Endothelial cell of umbilical vein (primary cell): ENCODE data around the gene HLA-DQA1. TPM values are rescaled to one million over a fixed set of nuclear protein-coding genes. Genes with fewer than 3 reads are reported as not detected.

Experiments used
- BruUV-seq: library from RNA; stranded (reverse); fragments of 400-500 nt; replicated peaks from 2 replicates; lab custom pipeline; 2021; lab: Mats Ljungman, UMichigan
- CTCF ChIA-PET: fragments of 300-600, 350-600 bp; sonication (Branson Sonifier 250); formaldehyde crosslinking; loops from one replicate; lab custom pipeline; 2021; ENCODE audit warnings: antibody characterized with exemption, inconsistent platforms; lab: Charles Lee
- POLR2A ChIA-PET: fragments of 300-600, 350-600 bp; sonication (Branson Sonifier 250); formaldehyde crosslinking; loops from one replicate; lab custom pipeline; 2021; ENCODE audit warnings: antibody characterized with exemption, inconsistent platforms; lab: Charles Lee
- DNase-seq: peaks from one replicate; pipeline ENCODE4 v3.0.0-alpha.2; 2011; ENCODE audit warnings: low read depth, low spot score
- FAIRE-seq: peaks from 2 replicates; lab custom pipeline; 2011; peaks lifted over from hg19 to GRCh38; lab: Jason Lieb, UNC
- H2AFZ ChIP-seq: 2 replicates; pipeline ENCODE4 v1.6.0; 2012; ENCODE audit warnings: low read depth, low read length, control low read depth, inconsistent platforms
- H3K27ac ChIP-seq: 2 replicates; pipeline ENCODE4 v1.5.1; 2011; ENCODE audit warnings: low read depth, mild to moderate bottlenecking, control low read depth, low read length, moderate library complexity; ENCODE audit not compliant: insufficient read depth
- H3K27me3 ChIP-seq, 2 experiments: 2 replicates each; pipeline versions ENCODE4 v1.6.0 to v1.6.1; 2011; ENCODE audit warnings: low read length in 2 of 2, mixed read lengths in 1 of 2; ENCODE audit not compliant: control insufficient read depth in 2 of 2, insufficient read depth in 2 of 2
- H3K36me3 ChIP-seq, 2 experiments: 2 replicates in 1 of 2; 3 replicates in 1 of 2; pipeline ENCODE4 v1.5.1; 2011; ENCODE audit warnings: low read length in 2 of 2, mild to moderate bottlenecking in 1 of 2, moderate library complexity in 1 of 2; ENCODE audit not compliant: control insufficient read depth in 2 of 2, insufficient read depth in 2 of 2; ENCODE audit errors: extremely low read depth in 1 of 2
- H3K4me1 ChIP-seq: 3 replicates; pipeline ENCODE4 v1.5.1; 2011; ENCODE audit warnings: mild to moderate bottlenecking, low read length; ENCODE audit not compliant: control insufficient read depth, insufficient read depth; ENCODE audit errors: extremely low read depth
- H3K4me2 ChIP-seq: 2 replicates; pipeline ENCODE4 v1.6.1; 2011; ENCODE audit warnings: low read length, control low read depth, mixed read lengths; ENCODE audit not compliant: insufficient read depth
- H3K4me3 ChIP-seq, 3 experiments: fragments of 200-600 bp in 1 of 3; sonication (generic), shearing (Covaris generic) in 1 of 3; replicated peaks in 1 of 3; 2 replicates each; pipeline ENCODE4 v1.5.1; 2011 to 2016; ENCODE audit warnings: control low read depth in 3 of 3, low read length in 3 of 3, mild to moderate bottlenecking in 2 of 3, inconsistent platforms in 1 of 3, low read depth in 1 of 3, moderate library complexity in 1 of 3; ENCODE audit not compliant: insufficient read depth in 1 of 3
- H3K79me2 ChIP-seq: 2 replicates; pipeline ENCODE4 v1.6.0; 2012; ENCODE audit warnings: low read length, inconsistent platforms; ENCODE audit not compliant: control insufficient read depth, insufficient read depth
- H3K9ac ChIP-seq: replicated peaks from 2 replicates; pipeline ENCODE3; 2011; ENCODE audit warnings: low read length, control low read depth; ENCODE audit not compliant: insufficient read depth; ENCODE audit errors: extremely low read depth
- H3K9me1 ChIP-seq: replicated peaks from 3 replicates; pipeline ENCODE4 v1.6.0; 2011; ENCODE audit warnings: mild to moderate bottlenecking, low read length; ENCODE audit not compliant: control insufficient read depth, insufficient read depth; ENCODE audit errors: extremely low read depth
- H3K9me3 ChIP-seq: replicated peaks from 2 replicates; pipeline ENCODE4 v1.5.1; 2012; ENCODE audit warnings: low read length, inconsistent platforms; ENCODE audit not compliant: control insufficient read depth, insufficient read depth
- H4K20me1 ChIP-seq: replicated peaks from 2 replicates; pipeline ENCODE3; 2011; ENCODE audit warnings: mild to moderate bottlenecking, low read length; ENCODE audit not compliant: control insufficient read depth, insufficient read depth; ENCODE audit errors: extremely low read depth
- EZH2 ChIP-seq: IDR thresholded peaks from 2 replicates; pipeline ENCODE4 v1.6.1; 2012; ENCODE audit warnings: borderline replicate concordance, low read depth, mild to moderate bottlenecking, moderate library complexity, low read length, inconsistent platforms; ENCODE audit not compliant: severe bottlenecking
- FOS ChIP-seq: IDR thresholded peaks from 2 replicates; pipeline ENCODE4 v1.6.1; 2011; ENCODE audit warnings: mild to moderate bottlenecking, low read length, moderate library complexity, borderline replicate concordance; ENCODE audit not compliant: insufficient read depth
- GATA2 ChIP-seq: IDR thresholded peaks from 2 replicates; pipeline ENCODE4 v1.7.0; 2011; ENCODE audit warnings: low read depth, mild to moderate bottlenecking, moderate library complexity, mixed read lengths, low read length; ENCODE audit not compliant: insufficient read length, insufficient read depth
- JUN ChIP-seq: IDR thresholded peaks from 2 replicates; pipeline ENCODE4 v1.6.1; 2011; ENCODE audit warnings: borderline replicate concordance, low read depth; ENCODE audit not compliant: insufficient read length, insufficient read depth
- MYC ChIP-seq: IDR thresholded peaks from one replicate; pipeline ENCODE4 v1.6.1; 2011; ENCODE audit warnings: mild to moderate bottlenecking, low read depth, low read length
- POLR2A ChIP-seq: IDR thresholded peaks from 2 replicates; pipeline ENCODE4 v1.6.1; 2012; ENCODE audit warnings: low read depth, mild to moderate bottlenecking, control low read depth, low read length
- POLR2AphosphoS5 ChIP-seq: IDR thresholded peaks from 2 replicates; pipeline ENCODE4 v1.6.1; 2012; ENCODE audit warnings: low read depth, mild to moderate bottlenecking, control low read depth, low read length, moderate library complexity; ENCODE audit not compliant: insufficient read depth
- dilution Hi-C: fragments of 300-500 bp; cut with MboI; formaldehyde crosslinking; loops from one replicate; pipeline ENCODE4 v1.15.0; 2019; ENCODE audit warnings: low sequenced_read_pairs; ENCODE audit not compliant: extremely low pct_ligation_motif_present
- intact Hi-C: fragments of 100-400 bp; cut with micrococcal nuclease; formaldehyde crosslinking; loops from one replicate; pipeline ENCODE4 v1.10.0; 2022
- polyA plus RNA-seq, 4 experiments: library from polyadenylated mRNA; depleted of rRNA in 3 of 4; stranded (reverse) in 3 of 4; unstranded in 1 of 4; fragments of >200 nt; gene quantifications; 2 replicates each; pipeline versions ENCODE4 v1.2.1 to v1.2.3, GENCODE V29; 2011 to 2012; ENCODE audit warnings: missing spikeins in 1 of 4
- total RNA-seq: library from RNA; stranded (reverse); gene quantifications from 2 replicates; pipeline ENCODE4 v1.2.3, GENCODE V29; 2021
- TF ChIP-seq, protein P1 (sequence below), 2 donors: IDR thresholded peaks; 1 replicate in 1 of 2; 2 replicates in 1 of 2; pipeline ENCODE4 v1.5.1; 2011; ENCODE audit warnings: low read length in 2 of 2, mild to moderate bottlenecking in 2 of 2, moderate library complexity in 2 of 2, control low read depth in 1 of 2, inconsistent platforms in 1 of 2, low read depth in 1 of 2; ENCODE audit not compliant: insufficient read depth in 1 of 2; ENCODE audit errors: extremely low read depth in 1 of 2

HLA-DQA1 gene
- total and polyA plus RNA-seq, 2 donors (not counting 3 experiments of a cell fraction or from before 2014, with no cell fraction given): not detected

DNA sequence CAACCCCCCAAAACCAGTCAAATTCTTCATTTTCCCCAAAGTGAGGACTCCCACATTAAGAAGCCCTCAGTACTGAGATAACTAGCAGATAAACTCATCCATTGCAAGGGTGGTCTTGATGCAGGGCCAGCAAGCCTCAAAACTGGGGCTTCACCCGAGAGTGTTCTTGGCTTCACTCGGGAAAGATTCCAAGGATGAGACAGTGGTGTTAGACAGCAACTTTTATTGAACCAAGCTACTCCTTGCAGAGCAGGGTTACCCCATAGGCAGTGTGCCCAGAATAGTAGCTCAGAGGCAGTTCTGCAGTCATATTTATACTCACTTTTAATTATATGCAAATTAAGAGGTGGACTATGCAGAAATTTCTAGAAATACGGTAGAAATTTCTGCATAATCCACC is 15.8 kb upstream of the HLA-DQA1 start:
- dilution Hi-C loops: no loop called here
- FAIRE-seq (no peak), DNase-seq (no peak)
- no peaks in the 10 kb centered on the region for H3K36me3 ChIP-seq
- H2AFZ ChIP-seq: no peak overlapping the region
- CTCF ChIA-PET: interaction anchor here (1.0 to 2.0 kb wide), 6 partner anchors 12 to 247 kb away, joined by 3 to 37 read pairs (median 8); no protein-coding TSS in a partner anchor
- no peaks in the 10 kb centered on the region for H3K9me1 ChIP-seq
- no peak overlapping the region for H3K4me2 ChIP-seq
- no peak overlapping the region for H3K27ac ChIP-seq
- H4K20me1 ChIP-seq: no peaks in the 10 kb centered on the region
- no peaks in the 10 kb centered on the region for H3K27me3 ChIP-seq
- H3K4me1 ChIP-seq: no peaks in the 10 kb centered on the region
- no peaks in the 10 kb centered on the region for H3K9me3 ChIP-seq
- intact Hi-C loops: no loop called here
- no peak overlapping the region for H3K9ac ChIP-seq
- H3K79me2 ChIP-seq: no peaks in the 10 kb centered on the region
- POLR2A ChIA-PET: no interaction called here
- H3K4me3 ChIP-seq: no peak overlapping the region
- no TSS peak for BruUV-seq
- TF ChIP-seq EZH2 (no peak), GATA2 (no peak), FOS (no peak), JUN (no peak), MYC (no peak), POLR2AphosphoS5 (no peak), POLR2A (no peak)
- TF ChIP-seq, protein P1, sequence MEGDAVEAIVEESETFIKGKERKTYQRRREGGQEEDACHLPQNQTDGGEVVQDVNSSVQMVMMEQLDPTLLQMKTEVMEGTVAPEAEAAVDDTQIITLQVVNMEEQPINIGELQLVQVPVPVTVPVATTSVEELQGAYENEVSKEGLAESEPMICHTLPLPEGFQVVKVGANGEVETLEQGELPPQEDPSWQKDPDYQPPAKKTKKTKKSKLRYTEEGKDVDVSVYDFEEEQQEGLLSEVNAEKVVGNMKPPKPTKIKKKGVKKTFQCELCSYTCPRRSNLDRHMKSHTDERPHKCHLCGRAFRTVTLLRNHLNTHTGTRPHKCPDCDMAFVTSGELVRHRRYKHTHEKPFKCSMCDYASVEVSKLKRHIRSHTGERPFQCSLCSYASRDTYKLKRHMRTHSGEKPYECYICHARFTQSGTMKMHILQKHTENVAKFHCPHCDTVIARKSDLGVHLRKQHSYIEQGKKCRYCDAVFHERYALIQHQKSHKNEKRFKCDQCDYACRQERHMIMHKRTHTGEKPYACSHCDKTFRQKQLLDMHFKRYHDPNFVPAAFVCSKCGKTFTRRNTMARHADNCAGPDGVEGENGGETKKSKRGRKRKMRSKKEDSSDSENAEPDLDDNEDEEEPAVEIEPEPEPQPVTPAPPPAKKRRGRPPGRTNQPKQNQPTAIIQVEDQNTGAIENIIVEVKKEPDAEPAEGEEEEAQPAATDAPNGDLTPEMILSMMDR (IDR thresholded peaks at IDR 0.05; ENCODE audit: extremely low read depth in 1 of 2, insufficient read depth in 1 of 2, low read depth in 1 of 2, low read length in 2 of 2): no peak
